NCI-H128 (cell line): ENCODE results near the gene MYCN.

Experiments
- DNase-seq: peaks from one replicate; lab custom pipeline; 2025; ENCODE audit not compliant: unreplicated experiment; lab: John Stamatoyannopoulos, UW

Gene MYCN

GRCh38 chr2:15992457-15993231 is 52.3 kb downstream of the MYCN start:
- no peak for DNase-seq

- no peak for DNase-seq
These were observed 52.9 kb downstream of the MYCN start for GRCh38 chr2:15993232-15993610.

GRCh38 chr2:15993666-15994065 is 53.3 kb downstream of the MYCN start:
- DNase-seq = no peak

- DNase-seq = no peak
These were observed 55.3 kb downstream of the MYCN start for GRCh38 chr2:15995603-15996002.
